OCI-LY3 (cell line): ENCODE measurements around the gene CHN1.

ENCODE experiments used
- H2AFZ ChIP-seq: fragments of 200-600, 300-600 bp; shearing (Covaris generic); 2 replicates; pipeline ENCODE4 v1.6.0; 2014; ENCODE audit warnings: antibody characterized with exemption, low read depth, low read length
- H3K27ac ChIP-seq: fragments of 200-600, 300-600 bp; sonication (generic); 2 replicates; pipeline ENCODE4 v1.5.1; 2014; ENCODE audit warnings: mild to moderate bottlenecking, low read length, moderate library complexity, mixed read lengths
- H3K27me3 ChIP-seq: fragments of 200-600, 300-600 bp; sonication (generic); 2 replicates; pipeline ENCODE4 v1.6.1; 2014; ENCODE audit warnings: low read depth, low read length, mixed read lengths
- H3K36me3 ChIP-seq: fragments of 200-600, 300-600 bp; sonication (generic); replicated peaks from 2 replicates; pipeline ENCODE3; 2014; ENCODE audit warnings: low read depth, low read length, mixed read lengths
- H3K4me1 ChIP-seq: fragments of 300-600, 200-600 bp; sonication (generic); 2 replicates; pipeline ENCODE4 v1.6.1; 2014; ENCODE audit warnings: low read length, mixed read lengths
- H3K4me2 ChIP-seq: fragments of 200-600, 300-600 bp; sonication (generic); 2 replicates; pipeline ENCODE4 v1.6.1; 2014; ENCODE audit warnings: low read length, mixed read lengths
- H3K4me3 ChIP-seq: fragments of 300-600, 200-600 bp; sonication (generic); 2 replicates; pipeline ENCODE4 v1.5.1; 2014; ENCODE audit warnings: antibody characterized with exemption, mild to moderate bottlenecking, low read length, moderate library complexity
- H3K79me2 ChIP-seq: fragments of 300-600, 200-600 bp; shearing (Covaris generic); 2 replicates; pipeline ENCODE4 v1.6.1; 2014; ENCODE audit warnings: mild to moderate bottlenecking, low read length, mixed read lengths
- H3K9ac ChIP-seq: fragments of 300-600, 200-600 bp; shearing (Covaris generic); 2 replicates; pipeline ENCODE4 v1.6.0; 2014; ENCODE audit warnings: mild to moderate bottlenecking, low read length, moderate library complexity
- H3K9me3 ChIP-seq: fragments of 200-600, 300-600 bp; shearing (Covaris generic); 2 replicates; pipeline ENCODE4 v1.6.1; 2014; ENCODE audit warnings: low read length, mixed read lengths; ENCODE audit not compliant: insufficient read depth
- H4K20me1 ChIP-seq: fragments of 200-600, 300-600 bp; sonication (generic); 2 replicates; pipeline ENCODE4 v1.6.1; 2016; ENCODE audit warnings: low read length, mixed read lengths; ENCODE audit not compliant: insufficient read depth
- CTCF ChIP-seq: fragments of 200-600, 300-600 bp; sonication (generic); IDR thresholded peaks from 2 replicates; pipeline ENCODE4 v1.5.1; 2014; ENCODE audit warnings: antibody characterized with exemption, low read length, low read depth
- EZH2phosphoT487 ChIP-seq: fragments of 200-600 bp; shearing (Covaris generic); IDR thresholded peaks from 2 replicates; pipeline ENCODE4 v1.6.1; 2018; ENCODE audit warnings: antibody characterized with exemption, mixed run types, low read depth

The CHN1 gene

GRCh38 chr2:174830561-174830960 lies 174.6 kb downstream of the CHN1 start:
- H3K36me3 ChIP-seq, result no peaks in the 10 kb centered on the region
- TF ChIP-seq EZH2phosphoT487 (no peak), CTCF (no peak)
- H4K20me1 ChIP-seq, result no peaks in the 10 kb centered on the region
- no peak overlapping the region for H3K4me3 ChIP-seq
- no peak overlapping the region for H3K9ac ChIP-seq
- no peaks in the 10 kb centered on the region for H3K79me2 ChIP-seq
- no peak overlapping the region for H3K4me2 ChIP-seq
- no peak overlapping the region for H2AFZ ChIP-seq
- no peak overlapping the region for H3K27ac ChIP-seq
- H3K27me3 ChIP-seq, result no peaks in the 10 kb centered on the region
- no peaks in the 10 kb centered on the region for H3K4me1 ChIP-seq
- H3K9me3 ChIP-seq, result no peaks in the 10 kb centered on the region

GRCh38 chr2:174829550-174829949 lies 175.6 kb downstream of the CHN1 start:
- no peak overlapping the region for H3K9ac ChIP-seq
- TF ChIP-seq CTCF (no peak), EZH2phosphoT487 (no peak)
- no peaks in the 10 kb centered on the region for H3K9me3 ChIP-seq
- H3K27me3 ChIP-seq, result no peaks in the 10 kb centered on the region
- no peak overlapping the region for H3K4me2 ChIP-seq
- H3K36me3 ChIP-seq, result no peaks in the 10 kb centered on the region
- no peaks in the 10 kb centered on the region for H4K20me1 ChIP-seq
- H3K4me3 ChIP-seq, result no peak overlapping the region
- no peak overlapping the region for H3K27ac ChIP-seq
- no peak overlapping the region for H2AFZ ChIP-seq
- no peaks in the 10 kb centered on the region for H3K79me2 ChIP-seq
- no peaks in the 10 kb centered on the region for H3K4me1 ChIP-seq

GRCh38 chr2:174827371-174828369 lies 177.5 kb downstream of the CHN1 start:
- no peaks in the 10 kb centered on the region for H3K9me3 ChIP-seq
- no peak for TF ChIP-seq EZH2phosphoT487
- no peak for TF ChIP-seq CTCF
- H3K79me2 ChIP-seq, result no peaks in the 10 kb centered on the region
- H3K36me3 ChIP-seq, result no peaks in the 10 kb centered on the region
- H3K9ac ChIP-seq, result no peak overlapping the region
- H3K27ac ChIP-seq, result no peak overlapping the region
- H3K4me1 ChIP-seq, result no peaks in the 10 kb centered on the region
- no peak overlapping the region for H3K4me2 ChIP-seq
- H3K4me3 ChIP-seq, result no peak overlapping the region
- H2AFZ ChIP-seq, result no peak overlapping the region
- no peaks in the 10 kb centered on the region for H3K27me3 ChIP-seq
- no peaks in the 10 kb centered on the region for H4K20me1 ChIP-seq

GRCh38 chr2:174826051-174826450 lies 179.1 kb downstream of the CHN1 start:
- H3K4me1 ChIP-seq, result no peaks in the 10 kb centered on the region
- no peak overlapping the region for H2AFZ ChIP-seq
- no peak overlapping the region for H3K27ac ChIP-seq
- TF ChIP-seq CTCF (no peak), EZH2phosphoT487 (no peak)
- no peaks in the 10 kb centered on the region for H3K79me2 ChIP-seq
- no peaks in the 10 kb centered on the region for H4K20me1 ChIP-seq
- no peaks in the 10 kb centered on the region for H3K9me3 ChIP-seq
- no peaks in the 10 kb centered on the region for H3K36me3 ChIP-seq
- H3K4me3 ChIP-seq, result no peak overlapping the region
- no peak overlapping the region for H3K9ac ChIP-seq
- no peak overlapping the region for H3K4me2 ChIP-seq
- no peaks in the 10 kb centered on the region for H3K27me3 ChIP-seq
